GM12892 (cell line): Measurements from ENCODE around the gene PTGES3.

Source experiments
- POLR2A ChIP-seq: IDR thresholded peaks from 2 replicates; pipeline ENCODE4 v1.6.1; 2011; ENCODE audit warnings: low read depth, low read length, control low read depth
- TAF1 ChIP-seq: IDR thresholded peaks from 2 replicates; pipeline ENCODE4 v1.6.1; 2011; ENCODE audit warnings: low read depth, mild to moderate bottlenecking, control low read depth, low read length, borderline replicate concordance

- no peak for TF ChIP-seq TAF1
- no peak for TF ChIP-seq POLR2A
Measured at GRCh38 chr12:56614627-56615026, 73.5 kb downstream of the PTGES3 start.
